ENCODE measurements around the gene DOCK8. TPM values are rescaled to one million over a fixed set of nuclear protein-coding genes. Genes with fewer than 3 reads are reported as not detected.
A peak's percentile ranks its signal among the peaks of the same experiment; 100 is the strongest.
"Not testable (repeated sequence)": the region's sequence is repeated elsewhere in the genome, so short reads cannot be mapped to it uniquely, and the experiment has no call there.

Gene DOCK8
- total RNA-seq, 1 experiment from 2014 or later: 5.6 TPM

DNA sequence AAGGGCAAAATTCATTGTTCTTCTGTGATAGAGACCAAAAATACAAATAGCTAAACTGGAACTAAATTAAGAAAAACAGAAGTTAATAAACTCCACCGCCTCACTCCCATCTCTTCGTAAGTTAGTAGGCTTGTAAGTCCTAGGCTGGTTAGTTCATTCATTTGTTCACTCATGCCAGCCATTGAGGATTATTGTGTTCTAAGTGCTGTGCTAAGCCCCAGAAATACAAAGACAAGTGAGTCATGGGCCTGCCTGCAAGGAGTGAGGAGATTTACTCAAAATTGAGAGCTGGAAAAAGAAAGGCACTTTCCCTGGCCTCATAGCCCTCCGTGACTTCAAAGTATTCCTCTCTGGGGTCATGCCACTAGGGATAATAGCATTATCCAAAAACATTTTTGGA lies 8.5 kb downstream of the DOCK8 start:
- DNase-seq (ENCODE audit: low read depth): no peak

DNA sequence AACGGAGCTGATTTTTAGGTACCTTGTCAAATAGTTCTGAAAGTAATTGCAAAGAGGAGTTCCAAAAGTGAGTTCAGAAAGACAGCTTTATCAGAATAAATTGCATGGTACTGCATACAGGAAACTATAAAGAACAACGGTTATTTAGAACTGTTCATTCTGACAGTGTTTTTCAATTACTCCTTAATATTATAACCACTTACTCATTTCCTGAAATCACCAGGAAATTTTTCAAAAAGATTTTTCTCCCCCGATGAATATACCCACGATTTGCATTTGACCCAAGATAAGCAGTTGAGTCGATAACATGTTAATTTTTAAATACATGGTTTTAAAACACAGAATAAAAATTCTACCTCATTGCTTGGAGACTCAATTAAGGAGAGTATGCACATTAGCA lies 9.4 kb downstream of the DOCK8 start:
- in situ Hi-C loops (cut with HindIII; ENCODE audit: low pct_unique_long_range_greater_than_20kb, low sequenced_read_pairs): no loop called here
- DNase-seq (ENCODE audit: low read depth): no peak

More for the DNA sequence above, 8.5 kb downstream of the DOCK8 start:
- in situ Hi-C loops (cut with HindIII; ENCODE audit: low pct_unique_long_range_greater_than_20kb, low sequenced_read_pairs): no loop called here

DNA sequence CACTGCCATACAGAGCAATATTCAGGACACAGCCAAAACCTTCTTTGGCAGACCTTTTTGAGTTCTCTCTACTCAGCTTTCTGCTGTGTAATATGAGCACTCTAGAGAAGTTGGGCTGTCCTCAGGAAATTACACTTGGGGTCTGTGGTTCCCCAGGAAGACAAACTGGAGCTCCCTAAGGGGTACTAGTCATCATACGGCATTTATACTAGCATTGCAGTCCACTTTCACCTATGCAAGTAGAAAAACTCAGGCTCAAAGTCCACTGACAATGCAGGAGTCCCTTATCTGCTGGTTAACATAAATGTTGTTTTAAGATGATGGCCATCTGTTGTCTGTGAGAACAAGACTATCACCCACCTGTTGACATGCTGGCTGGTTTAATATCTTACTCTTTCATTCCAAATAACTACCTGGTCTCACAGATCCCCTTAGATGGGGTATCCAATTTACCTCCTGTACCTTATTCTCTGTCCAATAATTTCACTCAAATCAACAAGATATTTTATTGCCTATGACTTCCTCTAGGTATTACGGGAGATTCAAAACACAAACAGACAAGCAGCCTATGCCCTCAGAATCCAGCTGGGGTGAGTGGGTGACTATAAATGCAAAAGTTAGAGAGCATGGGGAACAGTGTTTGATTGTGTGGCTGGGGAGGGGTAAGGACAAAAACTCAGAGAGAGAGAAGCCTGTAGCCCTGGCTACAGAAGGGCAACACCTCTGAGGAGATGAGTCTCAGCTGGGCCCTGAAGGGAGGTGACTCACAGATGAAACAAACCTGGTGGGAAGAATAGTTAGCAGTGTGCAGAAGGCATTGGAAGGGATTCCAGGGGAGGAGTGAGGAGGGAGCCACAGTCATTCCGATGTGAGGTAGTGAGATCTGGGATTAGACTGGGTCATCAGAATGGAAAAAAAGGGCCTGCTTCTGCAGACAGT lies 10.2 kb downstream of the DOCK8 start:
- in situ Hi-C loops (cut with HindIII; ENCODE audit: low pct_unique_long_range_greater_than_20kb, low sequenced_read_pairs): no loop called here
- peak; percentile 2 for DNase-seq (ENCODE audit: low read depth)

DNA sequence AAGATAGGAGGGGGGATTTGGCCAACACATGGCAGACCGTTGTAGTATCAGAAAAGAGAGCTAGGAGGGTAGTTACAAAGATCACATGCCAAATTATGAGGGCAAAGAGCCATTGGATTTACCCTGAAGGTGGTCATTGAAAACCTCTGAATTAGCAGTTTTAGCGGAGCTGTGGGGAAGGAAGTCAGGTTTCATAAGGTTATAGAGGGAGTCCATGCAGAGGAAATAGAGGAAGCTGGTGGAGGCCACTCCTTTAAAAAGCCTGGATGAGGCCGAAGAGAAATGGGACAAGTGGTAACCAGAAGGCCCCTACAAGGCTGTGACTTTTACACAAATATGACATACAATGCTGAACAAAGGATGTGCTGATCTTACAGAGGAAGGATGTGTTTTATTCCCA lies 13.2 kb downstream of the DOCK8 start:
- no peak for DNase-seq (ENCODE audit: low read depth)
- in situ Hi-C loops (cut with HindIII; ENCODE audit: low pct_unique_long_range_greater_than_20kb, low sequenced_read_pairs): no loop called here

DNA sequence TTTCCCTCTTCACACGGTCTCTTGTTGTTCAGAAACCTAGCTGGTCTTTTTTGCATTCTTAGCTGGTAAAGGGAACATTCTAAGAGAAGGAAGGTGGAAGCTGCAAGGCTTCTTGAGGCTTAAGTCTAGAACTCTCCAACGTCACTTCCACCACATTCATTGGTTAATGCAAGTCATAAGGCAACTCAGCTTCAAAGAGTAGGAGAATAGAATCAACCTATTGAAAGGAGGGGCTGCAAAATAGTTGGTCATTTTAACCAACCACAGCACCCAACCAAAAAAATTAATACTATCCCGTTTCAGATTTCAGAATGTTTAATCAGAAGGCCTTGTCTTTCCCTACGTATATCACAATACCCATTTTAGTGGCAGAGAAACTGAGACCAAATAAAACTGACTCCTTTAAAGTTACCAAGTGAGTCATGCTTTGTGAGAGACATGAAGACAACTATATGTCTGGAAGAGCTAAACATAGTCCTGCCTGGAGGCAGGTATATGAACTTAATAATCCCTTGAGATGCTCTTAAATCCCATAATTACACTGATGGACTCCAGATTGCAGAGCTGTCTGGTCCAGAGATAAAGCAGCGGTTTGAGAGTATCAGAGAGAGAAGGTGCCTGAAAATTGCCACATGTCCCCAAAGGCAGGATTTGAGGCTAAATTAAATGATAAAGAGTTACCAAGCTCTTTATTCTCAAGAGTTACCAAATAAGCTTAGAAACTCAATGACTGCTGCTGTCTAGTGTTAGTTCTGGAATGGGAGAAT lies 14.4 kb downstream of the DOCK8 start:
- in situ Hi-C loops (cut with HindIII; ENCODE audit: low pct_unique_long_range_greater_than_20kb, low sequenced_read_pairs): no loop called here
- DNase-seq (ENCODE audit: low read depth): no peak

DNA sequence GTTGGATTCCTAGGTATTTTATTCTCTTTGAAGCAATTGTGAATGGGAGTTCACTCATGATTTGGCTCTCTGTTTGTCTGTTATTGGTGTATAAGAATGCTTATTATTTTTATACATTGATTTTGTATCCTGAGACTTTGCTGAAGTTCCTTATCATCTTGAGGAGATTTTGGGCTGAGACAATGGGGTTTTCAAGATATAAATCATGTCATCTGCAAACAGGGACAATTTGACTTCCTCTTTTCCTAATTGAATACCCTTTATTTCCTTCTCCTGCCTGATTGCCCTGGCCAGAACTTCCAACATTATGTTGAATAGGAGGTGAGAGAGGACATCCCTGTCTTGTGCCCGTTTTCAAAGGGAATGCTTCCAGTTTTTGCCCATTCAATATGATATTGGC lies 17.0 kb downstream of the DOCK8 start:
- in situ Hi-C loops (cut with HindIII; ENCODE audit: low pct_unique_long_range_greater_than_20kb, low sequenced_read_pairs); DNase-seq (ENCODE audit: low read depth): not testable (repeated sequence)

DNA sequence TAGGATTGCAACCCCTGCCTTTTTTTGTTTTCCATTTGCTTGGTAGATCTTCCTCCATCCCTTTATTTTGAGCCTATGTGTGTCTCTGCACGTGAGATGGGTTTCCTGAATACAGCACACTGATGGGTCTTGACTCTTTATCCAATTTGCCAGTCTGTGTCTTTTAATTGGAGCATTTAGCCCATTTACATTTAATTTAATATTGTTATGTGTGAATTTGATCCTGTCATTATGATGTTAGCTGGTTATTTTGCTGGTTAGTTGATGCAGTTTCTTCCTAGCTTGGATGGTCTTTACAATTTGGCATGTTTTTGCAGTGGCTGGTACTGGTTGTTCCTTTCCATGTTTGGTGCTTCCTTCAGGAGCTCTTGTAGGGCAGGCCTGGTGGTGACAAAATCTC lies 19.0 kb downstream of the DOCK8 start:
- in situ Hi-C loops (cut with HindIII; ENCODE audit: low pct_unique_long_range_greater_than_20kb, low sequenced_read_pairs); DNase-seq (ENCODE audit: low read depth): not testable (repeated sequence)

DNA sequence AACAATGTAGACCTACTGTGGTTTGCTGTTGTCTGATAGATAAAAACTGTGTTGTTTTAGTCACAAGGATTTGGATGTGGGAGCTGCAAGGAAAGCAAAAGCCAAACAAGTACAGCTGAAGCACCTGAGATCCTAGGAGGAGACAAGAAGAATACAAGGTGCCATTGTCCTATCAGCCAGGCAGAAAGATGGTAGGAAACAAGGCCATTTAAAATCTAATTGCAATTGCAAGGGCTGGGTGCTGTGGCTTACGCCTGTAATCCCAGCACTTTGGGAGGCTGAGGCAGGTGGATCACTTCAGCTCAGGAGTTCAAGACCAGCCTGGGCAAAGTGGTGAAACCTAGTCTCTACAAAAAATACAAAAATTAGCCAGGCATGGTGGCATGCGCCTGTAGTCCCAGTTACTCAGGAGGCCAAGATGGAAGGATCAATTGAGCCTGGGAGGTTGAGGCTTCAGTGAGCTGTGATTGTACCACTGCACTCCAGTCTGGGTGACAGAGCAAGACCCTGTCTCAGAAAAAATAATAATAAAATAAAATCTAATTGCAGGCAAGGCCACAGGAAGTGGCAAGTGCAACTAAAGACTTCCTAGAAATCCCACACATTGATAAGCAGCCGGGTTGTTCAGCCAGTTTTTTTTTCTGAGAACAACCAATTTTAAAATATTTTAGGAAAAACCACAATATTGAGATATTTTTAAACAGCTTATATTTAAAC lies 22.6 kb downstream of the DOCK8 start:
- DNase-seq (ENCODE audit: low read depth): no peak
- in situ Hi-C loops (cut with HindIII; ENCODE audit: low pct_unique_long_range_greater_than_20kb, low sequenced_read_pairs): no loop called here

DNA sequence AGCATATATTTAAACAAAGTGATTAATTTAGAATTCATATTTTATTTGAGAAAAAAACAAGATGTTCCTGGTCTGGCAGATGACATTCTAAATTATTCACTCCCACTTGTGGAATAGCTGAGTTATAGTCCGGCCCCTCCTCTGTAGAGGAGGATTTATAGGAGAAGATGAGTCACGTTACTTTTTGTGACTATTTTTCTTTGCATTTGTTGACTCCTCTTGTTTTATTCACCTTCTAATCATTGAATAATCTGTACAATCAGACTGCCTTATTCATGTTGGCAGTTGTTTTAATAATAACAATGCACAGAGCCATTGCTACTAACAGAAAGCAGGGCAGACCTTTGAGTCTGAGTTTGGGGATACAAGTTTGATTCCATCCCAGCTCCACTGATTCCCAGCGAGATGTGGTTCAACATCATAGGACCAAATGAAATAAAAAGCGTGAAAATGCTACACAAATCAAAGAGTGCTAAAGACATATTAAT lies 23.2 kb downstream of the DOCK8 start:
- in situ Hi-C loops (cut with HindIII; ENCODE audit: low pct_unique_long_range_greater_than_20kb, low sequenced_read_pairs): no loop called here
- no peak for DNase-seq (ENCODE audit: low read depth)

DNA sequence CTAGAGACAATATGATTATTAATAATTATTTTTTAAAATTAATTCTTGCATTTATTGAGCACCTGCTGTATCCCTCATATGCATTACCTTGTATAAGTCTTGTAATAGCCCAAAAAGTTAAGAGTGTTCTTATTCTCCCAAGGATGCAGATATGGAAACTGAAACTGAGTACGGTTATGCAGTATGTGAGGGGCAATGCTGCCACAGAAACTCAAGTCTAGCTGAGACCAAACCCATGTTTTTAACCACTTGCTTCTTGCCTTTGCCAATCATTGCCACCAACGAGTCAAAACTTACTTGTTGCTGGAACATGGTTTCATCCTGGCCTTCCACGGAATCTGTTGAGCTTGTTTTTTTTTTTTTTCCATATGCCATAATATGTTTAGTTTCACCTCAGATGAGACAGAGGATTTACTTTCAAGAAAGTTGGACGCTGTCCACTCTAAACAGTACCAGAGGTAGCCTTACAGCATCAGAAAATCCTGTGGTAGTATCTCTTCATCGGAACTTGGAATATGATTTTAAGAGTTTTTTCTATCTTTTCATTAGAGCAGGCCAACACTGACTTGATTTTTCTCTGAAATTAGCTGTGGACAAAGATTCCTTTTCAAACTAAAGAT lies 27.9 kb downstream of the DOCK8 start:
- DNase-seq (ENCODE audit: low read depth): no peak
- in situ Hi-C loops (cut with HindIII; ENCODE audit: low pct_unique_long_range_greater_than_20kb, low sequenced_read_pairs): no loop called here

DNA sequence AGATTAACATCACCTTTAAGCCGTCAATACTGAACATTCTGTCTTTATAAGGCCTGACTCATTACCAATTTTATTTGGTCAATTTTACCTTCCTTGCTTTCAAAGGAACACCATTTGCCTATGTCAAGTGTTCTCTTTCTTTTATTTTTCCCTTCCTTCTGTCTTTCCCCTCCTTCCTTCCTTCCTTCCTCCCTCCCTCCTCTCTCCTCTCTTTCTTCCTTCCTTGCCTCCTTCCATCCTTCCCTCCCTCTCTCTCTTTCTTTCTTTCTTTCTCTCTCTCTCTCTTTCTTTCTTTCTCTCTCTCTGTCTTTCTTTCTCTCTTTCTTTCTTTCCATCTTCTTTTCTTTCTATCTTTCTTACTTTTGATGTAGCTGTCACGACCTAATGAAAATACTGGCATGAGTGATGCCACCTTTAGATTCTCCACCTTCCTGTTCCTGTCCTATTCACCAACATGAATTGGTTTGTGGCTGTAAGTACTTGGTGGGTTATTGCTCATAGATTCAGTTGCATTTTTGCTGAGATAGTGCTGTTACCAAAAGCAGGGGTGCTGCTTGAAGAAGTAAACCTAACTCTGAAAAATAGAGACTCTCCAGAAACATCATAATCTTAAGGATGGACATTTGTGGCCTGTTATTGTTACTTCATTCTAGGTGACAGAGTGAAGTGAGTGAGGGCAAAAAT lies 33.8 kb downstream of the DOCK8 start:
- in situ Hi-C loops (cut with HindIII; ENCODE audit: low pct_unique_long_range_greater_than_20kb, low sequenced_read_pairs): no loop called here
- DNase-seq (ENCODE audit: low read depth): no peak

DNA sequence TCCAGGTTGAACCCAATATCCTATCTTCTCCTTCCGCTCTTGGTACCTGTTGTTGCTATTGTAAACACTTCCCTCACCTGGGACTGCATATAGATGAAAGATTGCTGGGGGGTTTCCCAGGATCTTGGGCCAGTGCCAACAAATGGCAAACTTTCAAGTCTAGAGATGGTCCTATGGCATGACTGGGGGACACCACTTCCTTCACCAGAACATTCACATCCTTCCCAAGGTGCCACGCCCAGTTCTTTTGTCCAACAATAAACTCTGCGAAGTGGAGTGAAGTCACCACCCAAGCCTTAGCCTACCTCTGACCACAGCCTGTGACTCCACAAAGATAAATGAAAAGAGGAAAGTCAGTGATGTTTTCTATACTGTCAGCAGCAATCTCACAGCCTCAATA lies 34.4 kb downstream of the DOCK8 start:
- in situ Hi-C loops (cut with HindIII; ENCODE audit: low pct_unique_long_range_greater_than_20kb, low sequenced_read_pairs): no loop called here
- DNase-seq (ENCODE audit: low read depth): no peak

DNA sequence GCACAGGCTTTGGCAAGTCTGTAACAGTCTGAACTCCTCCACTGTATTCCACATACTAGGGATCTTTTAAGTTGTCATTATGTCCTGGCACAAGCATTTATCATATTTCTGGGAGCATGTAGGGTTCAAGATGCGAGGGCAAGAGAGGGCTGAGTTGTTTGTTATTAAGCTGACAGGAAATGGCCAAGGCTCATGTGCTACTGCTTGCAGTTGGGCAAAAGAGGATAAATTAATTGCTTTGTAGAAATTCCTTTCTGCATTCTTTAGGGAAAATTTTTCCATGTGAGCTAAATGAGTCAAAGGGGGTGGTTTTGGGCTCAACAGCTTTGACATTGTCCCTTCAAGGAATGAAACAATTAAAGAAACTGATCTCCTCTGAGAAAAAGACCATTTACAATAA lies 35.4 kb downstream of the DOCK8 start:
- in situ Hi-C loops (cut with HindIII; ENCODE audit: low pct_unique_long_range_greater_than_20kb, low sequenced_read_pairs): no loop called here
- no peak for DNase-seq (ENCODE audit: low read depth)

DNA sequence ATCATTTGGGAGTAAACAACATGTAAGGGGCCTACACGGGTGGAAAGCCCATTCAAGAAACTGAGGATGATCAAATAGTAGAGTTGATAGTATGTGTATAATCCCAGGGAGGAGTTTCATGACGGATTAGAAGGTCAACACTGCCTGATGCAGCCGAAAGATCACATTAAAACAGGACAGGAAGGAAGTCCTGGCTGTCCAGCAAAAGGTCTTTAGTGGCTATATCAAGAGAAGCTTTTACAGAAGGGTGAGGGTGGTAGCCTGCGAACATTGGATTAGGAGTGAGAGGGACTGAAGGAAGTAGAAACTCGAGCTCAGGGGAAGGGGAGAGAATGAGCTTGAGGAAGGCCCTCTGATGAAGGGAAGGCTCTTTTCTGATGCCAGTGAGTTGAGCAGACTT lies 36.0 kb downstream of the DOCK8 start:
- in situ Hi-C loops (cut with HindIII; ENCODE audit: low pct_unique_long_range_greater_than_20kb, low sequenced_read_pairs): no loop called here
- no peak for DNase-seq (ENCODE audit: low read depth)

DNA sequence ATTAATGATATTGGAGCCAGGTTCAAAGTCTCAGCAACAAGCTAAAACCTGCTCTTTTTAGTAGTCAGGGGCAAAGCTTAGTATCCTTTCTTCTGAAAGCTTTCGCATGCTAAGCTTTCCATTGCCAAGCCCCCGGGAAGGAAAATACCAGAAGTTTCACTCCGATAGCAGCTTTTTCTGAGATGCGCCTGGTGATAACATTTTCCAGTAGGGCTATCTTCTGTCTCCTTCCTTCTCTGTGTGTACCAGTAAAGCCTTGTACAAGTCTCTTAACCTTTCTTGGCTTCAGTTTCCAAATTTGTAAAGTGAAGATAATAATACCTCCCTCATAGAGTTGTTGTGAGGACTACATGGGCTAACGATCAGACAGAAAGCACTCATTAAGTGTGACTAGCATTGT lies 36.7 kb downstream of the DOCK8 start:
- no peak for DNase-seq (ENCODE audit: low read depth)
- in situ Hi-C loops (cut with HindIII; ENCODE audit: low pct_unique_long_range_greater_than_20kb, low sequenced_read_pairs): no loop called here

DNA sequence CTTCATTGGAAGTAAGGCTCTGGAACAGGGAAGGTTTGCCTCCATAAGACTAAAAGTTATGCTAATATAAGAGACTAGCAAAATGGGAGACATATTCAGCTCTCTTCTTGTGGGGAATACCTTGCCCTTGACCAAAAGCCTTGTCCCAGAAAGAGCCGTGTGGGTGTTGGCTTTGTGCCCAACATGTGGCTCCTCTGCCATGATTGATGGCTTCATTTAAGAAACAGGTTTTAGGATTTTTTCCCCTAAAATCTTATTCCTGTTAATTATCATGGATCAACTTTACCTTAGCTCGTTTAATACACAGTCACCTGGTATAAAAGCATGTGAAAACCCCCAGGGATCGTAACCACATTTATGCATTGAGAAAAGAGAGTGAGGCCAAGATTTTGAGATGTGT lies 38.9 kb downstream of the DOCK8 start:
- in situ Hi-C loops (cut with HindIII; ENCODE audit: low pct_unique_long_range_greater_than_20kb, low sequenced_read_pairs): no loop called here
- DNase-seq (ENCODE audit: low read depth): no peak

DNA sequence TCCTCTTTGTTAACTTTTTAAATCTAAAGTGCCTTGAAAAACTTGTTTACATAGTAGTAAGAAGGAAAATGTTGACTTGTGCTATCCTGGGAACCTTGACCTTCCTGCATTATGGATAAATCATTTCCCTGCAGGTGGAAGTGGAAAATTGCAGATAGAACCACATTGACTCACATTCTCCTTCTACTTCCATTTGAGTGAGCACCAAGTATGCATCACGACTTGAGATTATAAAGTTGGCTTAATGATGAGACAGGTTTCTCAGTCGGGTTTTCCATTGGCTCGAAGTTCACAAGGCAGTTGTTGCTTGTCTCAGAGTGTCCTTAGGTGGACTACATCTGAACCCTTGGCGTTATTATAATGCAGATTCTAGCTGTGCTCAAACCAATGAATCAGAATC lies 39.9 kb downstream of the DOCK8 start:
- DNase-seq (ENCODE audit: low read depth): peak; percentile 14
- in situ Hi-C loops (cut with HindIII; ENCODE audit: low pct_unique_long_range_greater_than_20kb, low sequenced_read_pairs): no loop called here

DNA sequence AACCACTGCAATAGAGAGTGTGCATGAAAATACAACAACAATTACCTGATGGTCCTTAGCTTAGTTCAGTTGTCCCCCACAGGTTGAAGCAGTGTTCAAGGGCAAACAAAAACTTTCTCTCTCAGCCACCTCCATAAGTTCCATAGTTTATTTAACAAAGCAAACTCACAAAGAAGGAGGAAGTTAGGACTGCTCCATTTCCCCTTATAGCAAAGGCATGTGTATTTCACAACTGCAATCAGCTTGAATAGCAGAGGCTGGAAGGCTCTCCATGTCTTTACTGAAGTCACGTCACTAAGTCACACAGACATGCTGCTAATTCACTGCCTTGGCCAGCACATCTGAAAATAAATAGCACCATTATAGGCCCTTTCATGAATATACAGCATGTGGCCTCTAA lies 43.3 kb downstream of the DOCK8 start:
- DNase-seq (ENCODE audit: low read depth): no peak
- in situ Hi-C loops (cut with HindIII; ENCODE audit: low pct_unique_long_range_greater_than_20kb, low sequenced_read_pairs): no loop called here
